Measurements from ENCODE around the gene UBAC1.

Gene UBAC1

GRCh38 chr9:135941288-135941995, 19.7 kb downstream of the UBAC1 start:
- no peak for DNase-seq (ENCODE audit: low read depth in 2 of 2)

DNA sequence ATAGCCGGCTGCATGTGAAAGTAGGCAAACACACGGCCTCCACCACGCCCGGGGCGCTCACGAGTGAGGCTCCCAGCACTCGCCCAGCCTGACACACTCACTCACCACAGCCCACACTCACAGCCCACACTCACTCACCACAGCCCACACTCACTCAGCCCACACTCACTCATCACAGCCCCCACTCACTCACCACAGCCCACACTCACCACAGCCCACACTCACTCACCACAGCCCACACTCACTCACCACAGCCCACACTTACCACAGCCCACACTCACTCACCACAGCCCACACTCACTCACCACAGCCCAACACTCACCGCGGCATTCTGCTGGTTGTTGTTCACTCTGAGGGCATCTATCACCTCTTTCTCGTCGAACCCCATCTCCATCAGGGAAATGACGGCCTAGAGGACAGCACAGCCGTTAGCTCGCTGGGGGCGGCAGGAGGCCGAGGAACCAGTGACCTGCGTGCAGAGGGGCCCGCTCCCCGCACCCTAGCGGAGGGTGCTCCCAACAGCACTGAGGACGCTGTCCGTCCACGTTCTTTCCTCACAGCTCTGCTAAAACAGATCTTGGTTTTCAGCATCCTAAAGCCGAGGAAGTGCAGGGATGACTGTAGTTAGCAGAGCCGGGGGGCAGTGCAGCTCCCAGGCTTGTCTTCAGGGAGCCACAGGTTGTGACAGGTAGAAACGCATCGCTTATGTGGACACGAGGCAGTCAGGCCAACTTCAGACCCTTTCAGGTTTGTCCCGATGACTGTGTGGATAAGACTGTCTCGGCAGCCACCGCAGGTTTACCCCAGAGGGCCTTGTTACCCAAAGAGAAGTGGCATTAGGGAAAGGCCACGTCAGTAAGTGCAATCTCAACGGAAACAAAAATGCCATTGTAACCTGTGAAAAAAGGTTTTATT, 21.6 kb downstream of the UBAC1 start:
- DNase-seq (ENCODE audit: low read depth in 2 of 2) = peak; percentile 16 to 35

- no peak for DNase-seq (ENCODE audit: low read depth in 2 of 2)
These were observed 23.4 kb downstream of the UBAC1 start for GRCh38 chr9:135937521-135938489.

DNA sequence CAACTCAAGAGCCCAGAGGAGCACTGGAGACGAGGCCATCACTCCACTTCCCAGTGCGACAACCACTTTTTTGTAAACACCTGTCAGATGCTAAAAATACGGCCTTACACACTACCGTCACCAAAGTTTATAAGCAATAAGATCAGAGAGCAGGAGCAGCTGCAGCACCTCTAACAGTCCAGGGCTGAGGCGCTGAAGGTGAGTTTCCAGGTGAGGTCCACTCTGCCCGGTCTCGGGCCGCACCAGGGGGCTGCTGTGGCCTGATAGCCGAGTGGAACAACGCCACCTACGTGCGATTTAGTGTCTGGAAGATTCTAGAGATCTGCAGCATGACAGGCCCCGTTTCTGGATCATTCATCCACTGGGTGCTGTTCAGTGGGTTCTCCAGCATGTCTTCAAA, 28.1 kb downstream of the UBAC1 start:
- DNase-seq (ENCODE audit: low read depth in 2 of 2) = no peak

- DNase-seq (ENCODE audit: low read depth in 2 of 2) = no peak
These were observed 28.5 kb downstream of the UBAC1 start for GRCh38 chr9:135932656-135933055.

GRCh38 chr9:135931349-135931820, 29.8 kb downstream of the UBAC1 start:
- DNase-seq (ENCODE audit: low read depth in 2 of 2) = no peak

- DNase-seq (ENCODE audit: low read depth in 2 of 2) = no peak
These were observed 30.5 kb downstream of the UBAC1 start for GRCh38 chr9:135930446-135931345.

DNA sequence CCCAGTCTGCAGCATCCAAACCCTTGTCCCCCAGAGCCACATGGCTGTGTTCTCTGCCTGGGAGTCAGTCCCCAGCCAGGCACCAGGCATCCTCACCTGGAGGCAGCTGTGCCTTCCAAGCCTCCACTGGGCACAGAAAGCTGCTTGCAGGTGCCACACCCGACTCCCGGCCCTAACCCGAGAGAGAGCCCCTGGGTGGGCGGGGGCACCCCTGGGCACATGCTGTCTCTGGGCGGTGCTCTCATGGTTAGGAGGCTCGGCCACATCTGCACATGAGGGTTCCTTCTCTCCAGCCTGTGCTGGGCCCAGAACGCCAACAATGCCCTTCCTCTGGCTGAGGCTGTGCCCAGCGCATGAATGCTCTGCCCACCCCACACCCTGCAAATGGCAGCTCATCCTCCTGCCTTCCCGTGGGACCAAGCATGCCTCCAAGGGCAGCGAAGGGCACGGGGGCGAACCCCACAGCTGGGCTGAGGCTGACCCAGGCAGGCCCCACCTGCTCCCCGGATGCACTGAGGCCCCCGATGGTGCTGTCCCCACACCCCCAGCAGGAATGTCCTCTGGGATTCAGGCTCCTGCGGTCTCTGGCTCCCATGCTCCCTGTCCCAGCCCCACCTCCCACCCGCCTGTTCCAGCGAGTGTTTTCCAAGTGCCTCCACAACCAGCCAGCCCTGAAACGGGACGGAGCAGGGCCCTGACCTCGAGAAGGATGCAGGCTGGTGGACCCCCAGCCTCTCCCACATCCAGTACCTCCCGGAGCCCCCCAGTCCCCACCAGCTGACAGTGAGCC, 31.3 kb downstream of the UBAC1 start:
- DNase-seq (ENCODE audit: low read depth in 2 of 2) = no peak

GRCh38 chr9:135928731-135929655, 32.2 kb downstream of the UBAC1 start:
- DNase-seq (ENCODE audit: low read depth in 2 of 2) = no peak

DNA sequence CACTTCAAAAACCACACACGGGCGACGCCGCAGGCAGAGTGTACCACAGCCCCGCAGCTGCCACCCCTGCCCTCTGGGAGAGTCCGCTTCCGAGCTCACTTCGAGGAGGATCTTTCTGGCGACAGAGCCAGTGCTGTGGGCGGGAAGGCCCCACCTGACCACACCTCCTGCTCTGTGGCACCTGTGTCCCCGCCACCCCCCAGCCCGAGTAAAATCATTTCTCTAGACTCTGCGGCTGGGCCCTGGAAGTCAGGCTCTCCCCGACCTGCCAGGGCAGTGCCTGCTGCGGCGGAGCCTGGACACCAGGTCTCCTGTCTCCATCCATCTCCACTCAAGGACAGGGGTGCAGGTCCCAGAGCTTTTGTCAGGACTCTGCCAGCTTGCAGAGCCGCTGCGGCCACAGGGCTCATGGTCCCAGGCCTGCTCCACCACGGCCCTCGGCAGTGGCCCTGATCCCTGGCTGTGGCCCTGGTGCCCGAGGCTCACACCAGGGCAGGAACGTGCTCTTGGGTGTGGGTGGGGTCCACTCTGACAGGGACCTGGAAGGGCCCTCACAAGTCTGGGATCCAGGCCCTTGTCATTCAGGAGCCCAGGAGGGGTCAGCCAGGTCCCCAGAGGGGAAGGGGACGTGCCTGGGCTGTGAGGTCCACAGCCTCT, 33.0 kb downstream of the UBAC1 start:
- DNase-seq (ENCODE audit: low read depth in 2 of 2) = no peak

- no peak for DNase-seq (ENCODE audit: low read depth in 2 of 2)
These were observed 33.8 kb downstream of the UBAC1 start for GRCh38 chr9:135927195-135928013.

- DNase-seq (ENCODE audit: low read depth in 2 of 2) = peak; percentile 60 to 78
These were observed 34.6 kb downstream of the UBAC1 start for GRCh38 chr9:135926402-135927194.

GRCh38 chr9:135925496-135926133, 35.6 kb downstream of the UBAC1 start:
- DNase-seq (ENCODE audit: low read depth in 2 of 2) = peak; percentile 66 to 76

DNA sequence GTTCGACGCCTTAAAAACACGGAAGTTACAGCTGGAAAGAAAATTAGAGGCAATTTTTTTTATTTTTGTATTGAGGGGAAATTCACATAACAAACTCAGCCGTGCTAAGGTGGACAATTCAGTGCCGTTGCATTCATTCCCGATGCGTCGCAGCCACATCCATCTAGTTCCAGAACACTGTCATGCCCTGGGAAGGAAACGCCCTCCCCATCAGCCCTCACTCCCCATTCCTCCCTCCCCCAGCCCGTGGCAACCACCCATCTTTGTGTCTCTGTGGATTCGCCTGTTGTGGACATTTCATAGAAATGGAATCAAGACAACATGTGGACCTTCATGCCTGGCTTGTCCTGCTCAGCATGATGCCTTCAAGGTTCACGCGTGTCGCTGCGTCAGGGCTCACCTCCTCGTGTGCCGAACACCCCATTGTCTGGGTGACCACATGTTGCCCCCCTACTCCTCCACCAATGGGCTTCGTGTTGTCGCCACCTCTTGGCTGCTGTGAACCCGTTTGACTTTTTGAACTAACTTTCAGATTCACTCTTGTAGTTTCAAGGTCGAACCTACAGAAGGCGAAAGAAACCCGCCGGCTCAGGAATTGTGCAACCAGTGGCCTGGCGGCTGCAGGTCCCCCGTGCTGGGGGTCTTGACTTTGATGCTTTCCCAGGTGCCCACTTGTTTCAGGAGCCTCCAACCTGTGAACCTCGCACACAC, 36.4 kb downstream of the UBAC1 start:
- no peak for DNase-seq (ENCODE audit: low read depth in 2 of 2)

GRCh38 chr9:135923508-135923907, 37.7 kb downstream of the UBAC1 start:
- no peak for DNase-seq (ENCODE audit: low read depth in 2 of 2)

All from stimulated activated CD4-positive, alpha-beta T cell treated with anti-CD3 and anti-CD28 coated beads, Interleukin-12 subunit alpha, Interleukin-12 subunit beta, amount 100 ng/mL, for 24 hours (primary cell).